ENCODE data around the gene NAV2. TPM values are rescaled to one million over a fixed set of nuclear protein-coding genes. Genes with fewer than 3 reads are reported as not detected.
A peak's percentile ranks its signal among the peaks of the same experiment; 100 is the strongest.

NAV2 gene
- total and polyA plus RNA-seq, 2 donors from 2014 or later: 5.9 to 37.7 TPM

DNA sequence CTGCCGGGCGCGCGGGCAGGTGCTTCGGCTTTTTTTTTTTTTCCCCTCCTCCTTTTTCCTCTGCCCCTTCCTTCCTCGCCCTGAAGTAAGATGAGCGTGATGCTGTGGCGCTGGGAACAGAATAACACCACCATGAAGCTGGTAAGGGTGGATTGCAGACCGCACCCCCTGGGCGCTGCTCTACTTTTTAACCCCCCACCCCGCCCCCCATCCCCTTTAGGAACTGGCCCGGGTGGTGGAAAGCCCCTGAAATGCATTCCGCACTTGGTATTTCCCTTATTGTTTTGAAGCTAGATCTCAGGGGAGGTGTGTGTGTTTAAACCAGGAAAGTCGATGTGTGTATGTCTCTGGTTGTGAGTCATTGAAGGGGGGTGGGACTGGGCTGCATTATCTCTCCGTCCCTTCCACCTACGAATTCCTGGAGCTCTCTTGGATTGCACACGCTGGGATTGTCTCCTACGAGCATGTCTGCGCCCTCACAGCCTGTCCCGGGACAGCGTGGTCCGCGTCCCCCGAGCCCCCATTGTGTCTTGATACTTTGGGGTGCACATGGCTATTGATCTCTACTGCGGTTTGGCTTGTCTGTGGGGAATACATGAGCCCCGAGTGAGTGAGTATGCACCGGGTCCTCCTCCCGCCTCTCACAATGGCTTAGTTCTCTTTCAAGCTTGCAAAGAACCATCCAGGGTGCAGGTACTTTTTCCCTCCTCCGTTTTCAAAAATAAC is 64.9 kb downstream of the NAV2 start:
- DNase-seq: peak in 3 of 5 donors; percentile 11 to 16 (median 12)

DNA sequence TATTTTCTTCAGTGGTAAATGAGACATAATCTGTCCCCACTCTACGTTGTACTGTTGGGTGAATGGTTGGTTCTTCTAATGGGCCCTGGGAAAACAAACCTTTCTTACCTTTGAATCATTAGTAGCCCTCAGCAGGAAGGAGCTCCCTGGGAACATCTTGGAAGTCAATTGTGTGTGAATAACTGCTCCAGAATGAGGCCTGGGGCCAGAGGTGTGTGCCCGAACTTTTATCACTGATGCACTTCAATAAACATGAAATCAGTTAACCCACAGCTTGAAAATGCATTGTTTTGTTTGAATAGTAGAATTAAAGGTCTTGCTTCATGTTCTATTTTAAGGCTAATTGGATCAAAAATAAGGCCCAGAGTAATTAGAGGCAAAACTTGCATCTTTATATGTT is 67.1 kb downstream of the NAV2 start:
- intact Hi-C loops (cut with DNase I): no loop called here
- Histone ChIP-seq H3K27me3 (ENCODE audit: control insufficient read depth, insufficient read depth, low read length) (peaks cover 18% of the 10 kb centered on the region), H3K4me3 (ENCODE audit: low read length in 3 of 3) (no peak overlapping the region), H3K36me3 (ENCODE audit: control insufficient read depth in 2 of 3, insufficient read depth in 3 of 3, low read length in 3 of 3) (no peaks in the 10 kb centered on the region), H3K9ac (ENCODE audit: low read length in 3 of 3) (no peak overlapping the region), H3K27ac (ENCODE audit: low read depth in 2 of 2, low read length in 2 of 2) (no peak overlapping the region), H3K4me1 (ENCODE audit: control insufficient read depth in 2 of 3, insufficient read depth in 2 of 3, low read depth in 1 of 3, low read length in 3 of 3) (no peaks in the 10 kb centered on the region), H3K9me3 (ENCODE audit: control insufficient read depth in 2 of 3, insufficient read depth in 1 of 3, low read length in 3 of 3) (peaks cover 0 to 3% (median 0%) of the 10 kb centered on the region in 3 donors)
- TF ChIP-seq, protein P1, sequence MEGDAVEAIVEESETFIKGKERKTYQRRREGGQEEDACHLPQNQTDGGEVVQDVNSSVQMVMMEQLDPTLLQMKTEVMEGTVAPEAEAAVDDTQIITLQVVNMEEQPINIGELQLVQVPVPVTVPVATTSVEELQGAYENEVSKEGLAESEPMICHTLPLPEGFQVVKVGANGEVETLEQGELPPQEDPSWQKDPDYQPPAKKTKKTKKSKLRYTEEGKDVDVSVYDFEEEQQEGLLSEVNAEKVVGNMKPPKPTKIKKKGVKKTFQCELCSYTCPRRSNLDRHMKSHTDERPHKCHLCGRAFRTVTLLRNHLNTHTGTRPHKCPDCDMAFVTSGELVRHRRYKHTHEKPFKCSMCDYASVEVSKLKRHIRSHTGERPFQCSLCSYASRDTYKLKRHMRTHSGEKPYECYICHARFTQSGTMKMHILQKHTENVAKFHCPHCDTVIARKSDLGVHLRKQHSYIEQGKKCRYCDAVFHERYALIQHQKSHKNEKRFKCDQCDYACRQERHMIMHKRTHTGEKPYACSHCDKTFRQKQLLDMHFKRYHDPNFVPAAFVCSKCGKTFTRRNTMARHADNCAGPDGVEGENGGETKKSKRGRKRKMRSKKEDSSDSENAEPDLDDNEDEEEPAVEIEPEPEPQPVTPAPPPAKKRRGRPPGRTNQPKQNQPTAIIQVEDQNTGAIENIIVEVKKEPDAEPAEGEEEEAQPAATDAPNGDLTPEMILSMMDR (IDR thresholded peaks at IDR 0.05; ENCODE audit: borderline replicate concordance, extremely low read depth, insufficient read depth): no peak
- no peak for FAIRE-seq
- DNase-seq: no peak

More for the DNA sequence above, 64.9 kb downstream of the NAV2 start:
- intact Hi-C loops (cut with DNase I): no loop called here
- TF ChIP-seq, protein P1 (IDR thresholded peaks at IDR 0.05; ENCODE audit: borderline replicate concordance, extremely low read depth, insufficient read depth): no peak
- FAIRE-seq: no peak
- peaks cover 0 to 3% (median 0%) of the 10 kb centered on the region in 3 donors for H3K9me3 ChIP-seq (ENCODE audit: control insufficient read depth in 2 of 3, insufficient read depth in 1 of 3, low read length in 3 of 3)
- no peaks in the 10 kb centered on the region for H3K4me1 ChIP-seq (ENCODE audit: control insufficient read depth in 2 of 3, insufficient read depth in 2 of 3, low read depth in 1 of 3, low read length in 3 of 3)
- H3K36me3 ChIP-seq (ENCODE audit: control insufficient read depth in 2 of 3, insufficient read depth in 3 of 3, low read length in 3 of 3): no peaks in the 10 kb centered on the region
- H3K27ac ChIP-seq (ENCODE audit: low read depth in 2 of 2, low read length in 2 of 2): no peak overlapping the region
- no peak overlapping the region for H3K9ac ChIP-seq (ENCODE audit: low read length in 3 of 3)
- H3K4me3 ChIP-seq (ENCODE audit: low read length in 3 of 3): peak overlapping the region in 1 of 3 donors; percentile 32
- H3K27me3 ChIP-seq (ENCODE audit: control insufficient read depth, insufficient read depth, low read length): peaks cover 18% of the 10 kb centered on the region

DNA sequence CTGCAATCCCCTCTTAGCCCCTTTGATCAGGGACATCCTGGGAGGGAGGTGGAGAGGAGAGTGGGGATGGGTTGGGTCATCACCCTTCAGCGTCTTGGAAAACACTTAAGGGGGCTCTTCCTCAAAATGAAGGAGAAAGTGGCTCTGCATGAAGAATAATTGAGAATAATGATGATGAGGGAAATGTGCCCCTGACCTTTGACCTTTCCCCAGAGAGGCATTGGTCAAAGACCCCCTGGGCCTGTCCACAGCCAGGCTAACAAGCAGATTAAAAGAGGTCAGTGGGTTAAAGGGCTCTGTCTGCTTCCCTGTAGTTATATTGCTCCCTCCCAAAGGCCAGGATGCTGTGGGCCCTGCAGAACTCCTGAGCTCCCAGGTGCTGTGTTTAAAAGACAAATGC is 68.7 kb downstream of the NAV2 start:
- Histone ChIP-seq H3K9ac (ENCODE audit: low read length in 3 of 3) (no peak overlapping the region), H3K27ac (ENCODE audit: low read depth in 2 of 2, low read length in 2 of 2) (no peak overlapping the region), H3K27me3 (ENCODE audit: control insufficient read depth, insufficient read depth, low read length) (peaks cover 16% of the 10 kb centered on the region), H3K4me3 (ENCODE audit: low read length in 3 of 3) (no peak overlapping the region), H3K4me1 (ENCODE audit: control insufficient read depth in 2 of 3, insufficient read depth in 2 of 3, low read depth in 1 of 3, low read length in 3 of 3) (no peaks in the 10 kb centered on the region), H3K9me3 (ENCODE audit: control insufficient read depth in 2 of 3, insufficient read depth in 1 of 3, low read length in 3 of 3) (peaks cover 0 to 3% (median 0%) of the 10 kb centered on the region in 3 donors), H3K36me3 (ENCODE audit: control insufficient read depth in 2 of 3, insufficient read depth in 3 of 3, low read length in 3 of 3) (no peaks in the 10 kb centered on the region)
- TF ChIP-seq, protein P1 (IDR thresholded peaks at IDR 0.05; ENCODE audit: borderline replicate concordance, extremely low read depth, insufficient read depth): no peak
- intact Hi-C loops (cut with DNase I): no loop called here
- DNase-seq: no peak
- no peak for FAIRE-seq

Measured in kidney (tissue), 14 donors.